ENCODE data around the gene NUDT19. TPM values are rescaled to one million over a fixed set of nuclear protein-coding genes. Genes with fewer than 3 reads are reported as not detected.

Gene NUDT19
- total RNA-seq, 1 experiment from 2014 or later = 26.7 TPM

DNA sequence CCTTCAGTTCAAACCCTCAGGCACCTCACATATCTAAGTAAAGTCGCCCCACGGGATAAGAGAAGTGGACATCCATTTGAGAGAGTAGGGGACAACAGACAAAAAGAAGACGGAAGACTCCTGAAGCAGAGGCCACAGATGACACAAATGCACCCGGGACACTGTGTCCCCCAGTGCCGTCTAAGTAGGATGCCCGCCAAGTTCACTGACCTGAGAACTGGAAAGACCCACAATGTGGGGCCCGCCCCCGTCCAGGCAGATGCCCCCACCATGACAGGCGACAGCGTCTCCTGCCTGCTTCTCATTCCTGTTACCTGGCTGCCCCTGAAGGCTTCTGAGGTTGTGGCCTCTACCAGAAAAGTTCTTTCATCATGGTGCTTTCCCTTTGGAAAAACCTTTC lies 33.5 kb upstream of the NUDT19 start:
- intact Hi-C loops (cut with micrococcal nuclease; ENCODE audit: unreplicated experiment) = no loop called here
- Histone ChIP-seq H3K4me3 (no peak overlapping the region), H3K79me2 (ENCODE audit: low read depth) (peaks cover 9% of the 10 kb centered on the region), H3F3A (ENCODE audit: insufficient read depth, low read depth) (no peaks in the 10 kb centered on the region), H2AFZ (no peak overlapping the region), H3K4me1 (replicated peaks; ENCODE audit: insufficient read depth) (no peaks in the 10 kb centered on the region), H3K27me3 (ENCODE audit: insufficient read depth, low read depth) (no peaks in the 10 kb centered on the region), H3K36me3 (ENCODE audit: low read depth) (no peaks in the 10 kb centered on the region), H4K20me1 (ENCODE audit: insufficient read depth) (peaks cover 11% of the 10 kb centered on the region; the same call in 1 of the 2 replicates), H3K4me2 (no peak overlapping the region), H3K9me3 (ENCODE audit: insufficient read depth, low read depth) (no peaks in the 10 kb centered on the region), H3K27ac (no peak overlapping the region), H3K9me2 (ENCODE audit: insufficient read depth) (no peaks in the 10 kb centered on the region)
- no peak for DNase-seq
- CTCF ChIA-PET = no interaction called here
- TF ChIP-seq, protein P1, sequence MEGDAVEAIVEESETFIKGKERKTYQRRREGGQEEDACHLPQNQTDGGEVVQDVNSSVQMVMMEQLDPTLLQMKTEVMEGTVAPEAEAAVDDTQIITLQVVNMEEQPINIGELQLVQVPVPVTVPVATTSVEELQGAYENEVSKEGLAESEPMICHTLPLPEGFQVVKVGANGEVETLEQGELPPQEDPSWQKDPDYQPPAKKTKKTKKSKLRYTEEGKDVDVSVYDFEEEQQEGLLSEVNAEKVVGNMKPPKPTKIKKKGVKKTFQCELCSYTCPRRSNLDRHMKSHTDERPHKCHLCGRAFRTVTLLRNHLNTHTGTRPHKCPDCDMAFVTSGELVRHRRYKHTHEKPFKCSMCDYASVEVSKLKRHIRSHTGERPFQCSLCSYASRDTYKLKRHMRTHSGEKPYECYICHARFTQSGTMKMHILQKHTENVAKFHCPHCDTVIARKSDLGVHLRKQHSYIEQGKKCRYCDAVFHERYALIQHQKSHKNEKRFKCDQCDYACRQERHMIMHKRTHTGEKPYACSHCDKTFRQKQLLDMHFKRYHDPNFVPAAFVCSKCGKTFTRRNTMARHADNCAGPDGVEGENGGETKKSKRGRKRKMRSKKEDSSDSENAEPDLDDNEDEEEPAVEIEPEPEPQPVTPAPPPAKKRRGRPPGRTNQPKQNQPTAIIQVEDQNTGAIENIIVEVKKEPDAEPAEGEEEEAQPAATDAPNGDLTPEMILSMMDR (conservative IDR thresholded peaks at IDR 0.05) = no peak
- TF ChIP-seq EZH2 (IDR thresholded peaks at IDR 0.05; ENCODE audit: low read depth) = no peak
- POLR2A ChIA-PET (ENCODE audit: unreplicated experiment) = no interaction called here
- no TSS peak for BruUV-seq (replicated peaks)

DNA sequence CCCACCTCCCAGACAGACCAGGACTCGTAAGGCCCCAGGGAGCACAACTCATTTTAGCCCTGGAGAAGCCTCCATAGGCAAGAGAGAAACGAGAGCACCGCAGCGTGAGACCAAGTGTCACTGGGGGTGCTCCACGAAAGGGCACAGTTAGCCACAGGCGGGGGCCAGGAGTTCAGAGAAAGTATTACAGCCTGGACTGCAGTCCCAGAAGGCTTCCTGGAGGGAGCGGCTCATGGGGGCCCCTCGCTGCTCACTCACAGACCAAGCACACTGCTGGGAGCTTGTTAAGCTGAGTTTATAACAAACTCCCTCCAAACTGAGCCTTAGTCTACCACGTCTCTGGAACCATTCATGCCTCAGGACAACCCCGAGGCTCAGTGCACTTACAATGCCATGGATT lies 33.1 kb upstream of the NUDT19 start:
- Histone ChIP-seq H3K9me2 (ENCODE audit: insufficient read depth) (no peaks in the 10 kb centered on the region), H3K27ac (no peak overlapping the region), H3F3A (ENCODE audit: insufficient read depth, low read depth) (no peaks in the 10 kb centered on the region), H3K4me3 (no peak overlapping the region), H3K9me3 (ENCODE audit: insufficient read depth, low read depth) (no peaks in the 10 kb centered on the region), H4K20me1 (ENCODE audit: insufficient read depth) (peaks cover 13% of the 10 kb centered on the region; the same call in 1 of the 2 replicates), H3K4me1 (replicated peaks; ENCODE audit: insufficient read depth) (no peaks in the 10 kb centered on the region), H3K27me3 (ENCODE audit: insufficient read depth, low read depth) (no peaks in the 10 kb centered on the region), H3K4me2 (no peak overlapping the region), H3K36me3 (ENCODE audit: low read depth) (no peaks in the 10 kb centered on the region), H3K79me2 (ENCODE audit: low read depth) (peaks cover 9% of the 10 kb centered on the region), H2AFZ (no peak overlapping the region)
- ChIA-PET POLR2A (ENCODE audit: unreplicated experiment) (no interaction called here), CTCF (no interaction called here)
- TF ChIP-seq, protein P1 (conservative IDR thresholded peaks at IDR 0.05) = no peak
- no peak for TF ChIP-seq EZH2 (IDR thresholded peaks at IDR 0.05; ENCODE audit: low read depth)
- intact Hi-C loops (cut with micrococcal nuclease; ENCODE audit: unreplicated experiment) = no loop called here
- BruUV-seq (replicated peaks) = no TSS peak
- no peak for DNase-seq

DNA sequence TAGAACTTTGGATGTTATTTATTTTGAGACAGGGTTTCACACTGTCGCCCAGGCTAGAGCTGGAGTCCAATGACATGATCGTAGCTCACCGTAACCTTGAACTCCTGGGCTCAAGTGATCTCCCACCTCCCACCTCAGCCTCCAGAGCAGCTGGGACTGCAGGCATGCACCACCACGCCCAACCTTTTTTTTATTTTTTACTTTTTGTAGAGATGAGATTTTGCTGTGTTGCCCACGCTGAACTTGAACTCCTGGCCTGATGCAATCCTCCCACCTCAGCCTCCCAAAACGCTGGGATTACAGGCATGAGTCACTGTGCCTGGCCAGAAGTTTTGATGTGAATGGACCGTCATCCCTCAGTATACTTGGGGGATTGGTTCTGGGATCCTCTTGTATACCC lies 30.3 kb upstream of the NUDT19 start:
- no peak overlapping the region for H3K4me3 ChIP-seq
- H4K20me1 ChIP-seq (ENCODE audit: insufficient read depth) = peaks cover 19% of the 10 kb centered on the region; the same call in 1 of the 2 replicates
- no peak for DNase-seq
- intact Hi-C loops (cut with micrococcal nuclease; ENCODE audit: unreplicated experiment) = no loop called here
- no peaks in the 10 kb centered on the region for H3K9me2 ChIP-seq (ENCODE audit: insufficient read depth)
- H3F3A ChIP-seq (ENCODE audit: insufficient read depth, low read depth) = no peaks in the 10 kb centered on the region
- no peaks in the 10 kb centered on the region for H3K36me3 ChIP-seq (ENCODE audit: low read depth)
- H3K27ac ChIP-seq = no peak overlapping the region
- no peak overlapping the region for H2AFZ ChIP-seq
- ChIA-PET POLR2A (ENCODE audit: unreplicated experiment) (no interaction called here), CTCF (no interaction called here)
- H3K4me1 ChIP-seq (replicated peaks; ENCODE audit: insufficient read depth) = no peaks in the 10 kb centered on the region
- no peak overlapping the region for H3K4me2 ChIP-seq
- H3K9me3 ChIP-seq (ENCODE audit: insufficient read depth, low read depth) = no peaks in the 10 kb centered on the region
- BruUV-seq (replicated peaks) = no TSS peak
- no peaks in the 10 kb centered on the region for H3K27me3 ChIP-seq (ENCODE audit: insufficient read depth, low read depth)
- H3K79me2 ChIP-seq (ENCODE audit: low read depth) = peaks cover 15% of the 10 kb centered on the region
- TF ChIP-seq EZH2 (IDR thresholded peaks at IDR 0.05; ENCODE audit: low read depth) = no peak
- TF ChIP-seq, protein P1 (conservative IDR thresholded peaks at IDR 0.05) = no peak
